D721Med (cell line): ENCODE results near the gene LMNTD2.

ENCODE experiments used
- DNase-seq: peaks from one replicate; pipeline ENCODE4 v3.0.0; 2011; ENCODE audit warnings: low spot score; ENCODE audit not compliant: insufficient read length
- FAIRE-seq: peaks from 2 replicates; lab custom pipeline; 2011; peaks lifted over from hg19 to GRCh38; lab: Jason Lieb, UNC
- CTCF ChIP-seq: IDR thresholded peaks from 2 replicates; pipeline ENCODE4 v1.5.1; 2012; ENCODE audit warnings: mild to moderate bottlenecking, control low read depth; ENCODE audit not compliant: insufficient read depth; ENCODE audit errors: missing control alignments

The LMNTD2 gene

GRCh38 chr11:559020-559620 is 1.4 kb downstream of the LMNTD2 start:
- DNase-seq (no peak), FAIRE-seq (no peak)
- no peak for TF ChIP-seq CTCF

- DNase-seq (no peak), FAIRE-seq (no peak)
- no peak for TF ChIP-seq CTCF
Measured at GRCh38 chr11:558503-558902, 2.0 kb downstream of the LMNTD2 start.

GRCh38 chr11:557328-558132 is 3.0 kb downstream of the LMNTD2 start:
- DNase-seq (no peak), FAIRE-seq (no peak)
- TF ChIP-seq CTCF = no peak

GRCh38 chr11:556662-557256 is 3.8 kb downstream of the LMNTD2 start:
- FAIRE-seq (no peak), DNase-seq (no peak)
- TF ChIP-seq CTCF = no peak

- DNase-seq = no peak
- no peak for TF ChIP-seq CTCF
- no peak for FAIRE-seq
Measured at GRCh38 chr11:555780-556661, 4.5 kb downstream of the LMNTD2 start.

- DNase-seq (no peak), FAIRE-seq (no peak)
- TF ChIP-seq CTCF = no peak
Measured at GRCh38 chr11:555227-555779, 5.2 kb downstream of the LMNTD2 start.
